ENCODE results near the gene KCNAB1.

GRCh38 chr3:156390846-156391245, 270.5 kb downstream of the KCNAB1 start:
- TF ChIP-seq CTCF (IDR thresholded peaks at IDR 0.05; ENCODE audit: low read length) = no peak
- TF ChIP-seq EZH2 (IDR thresholded peaks at IDR 0.05; ENCODE audit: borderline replicate concordance, low read length) = no peak
